ENCODE results near the gene RNU6-9.
A peak's percentile ranks its signal among the peaks of the same experiment; 100 is the strongest.
"Not testable (repeated sequence)": the region's sequence is repeated elsewhere in the genome, so short reads cannot be mapped to it uniquely, and the experiment has no call there.

The RNU6-9 gene

DNA sequence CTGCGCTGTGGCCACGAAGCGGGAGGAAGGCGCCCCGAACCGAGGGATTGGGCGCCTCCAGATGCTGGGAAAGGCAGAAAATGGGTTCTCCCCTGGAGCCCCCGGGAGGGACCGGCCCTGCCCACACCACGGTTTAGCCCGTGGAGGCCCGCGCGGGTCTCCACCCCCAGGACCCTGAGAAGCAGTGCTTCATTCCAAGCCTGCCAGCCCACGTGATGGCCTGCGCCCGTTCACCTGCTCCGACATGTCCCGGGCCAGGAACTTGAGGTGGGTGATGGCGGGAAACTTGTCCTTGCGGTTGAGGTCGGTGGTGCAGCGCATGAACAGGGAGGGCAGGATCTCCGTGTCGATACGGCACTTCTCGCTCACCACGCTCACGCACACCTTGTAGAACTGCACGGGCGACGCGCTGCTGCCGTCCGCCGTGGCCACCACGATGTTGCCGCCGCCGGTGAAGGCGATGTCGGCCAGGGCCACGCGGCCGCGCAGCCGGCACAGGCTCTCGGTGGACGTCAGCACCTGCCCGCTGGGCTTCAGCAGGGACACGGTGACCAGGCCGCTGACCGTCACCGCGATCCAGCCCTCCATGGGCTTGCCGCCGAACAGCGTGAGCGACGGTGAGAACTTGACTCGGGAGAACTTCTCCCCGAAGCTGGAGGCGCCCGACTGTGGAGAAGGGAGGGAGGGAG lies 7.6 kb upstream of the RNU6-9 start:
- TF ChIP-seq, protein P1, sequence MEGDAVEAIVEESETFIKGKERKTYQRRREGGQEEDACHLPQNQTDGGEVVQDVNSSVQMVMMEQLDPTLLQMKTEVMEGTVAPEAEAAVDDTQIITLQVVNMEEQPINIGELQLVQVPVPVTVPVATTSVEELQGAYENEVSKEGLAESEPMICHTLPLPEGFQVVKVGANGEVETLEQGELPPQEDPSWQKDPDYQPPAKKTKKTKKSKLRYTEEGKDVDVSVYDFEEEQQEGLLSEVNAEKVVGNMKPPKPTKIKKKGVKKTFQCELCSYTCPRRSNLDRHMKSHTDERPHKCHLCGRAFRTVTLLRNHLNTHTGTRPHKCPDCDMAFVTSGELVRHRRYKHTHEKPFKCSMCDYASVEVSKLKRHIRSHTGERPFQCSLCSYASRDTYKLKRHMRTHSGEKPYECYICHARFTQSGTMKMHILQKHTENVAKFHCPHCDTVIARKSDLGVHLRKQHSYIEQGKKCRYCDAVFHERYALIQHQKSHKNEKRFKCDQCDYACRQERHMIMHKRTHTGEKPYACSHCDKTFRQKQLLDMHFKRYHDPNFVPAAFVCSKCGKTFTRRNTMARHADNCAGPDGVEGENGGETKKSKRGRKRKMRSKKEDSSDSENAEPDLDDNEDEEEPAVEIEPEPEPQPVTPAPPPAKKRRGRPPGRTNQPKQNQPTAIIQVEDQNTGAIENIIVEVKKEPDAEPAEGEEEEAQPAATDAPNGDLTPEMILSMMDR (conservative IDR thresholded peaks at IDR 0.05; ENCODE audit: low read depth): no peak
- ChIA-PET POLR2A (ENCODE audit: low non-redundant PET) (no interaction called here), CTCF (no interaction called here)
- H3K27ac ChIP-seq: 0 out of 2 replicates have a peak overlapping the region, but pooled peaks have one; percentile 3
- no peak for DNase-seq (ENCODE audit: low spot score)

DNA sequence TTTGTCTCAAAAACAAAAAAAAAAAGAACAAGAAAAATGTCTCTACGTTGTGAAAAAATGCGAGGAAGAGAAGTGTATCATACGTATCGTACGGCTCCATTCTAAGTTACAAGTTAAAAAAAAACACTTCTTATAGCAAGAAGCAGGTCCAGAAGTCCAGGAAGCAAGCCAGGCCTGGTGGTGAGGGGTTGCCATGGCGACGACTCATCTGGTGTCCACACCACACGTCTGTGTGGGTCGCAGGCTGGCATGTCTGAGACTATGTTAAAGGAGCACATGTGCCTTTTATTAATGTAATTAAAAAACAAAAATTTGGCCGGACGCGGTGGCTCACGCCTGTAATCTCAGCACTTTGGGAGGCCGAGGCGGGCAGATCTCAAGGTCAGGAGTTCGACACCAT lies 6.2 kb upstream of the RNU6-9 start:
- ChIA-PET CTCF (interaction anchor here (0.8 kb wide), 1 partner anchor 328 kb away, joined by 4 read pairs; no protein-coding TSS in a partner anchor), POLR2A (ENCODE audit: low non-redundant PET) (no interaction called here)
- TF ChIP-seq, protein P1 (conservative IDR thresholded peaks at IDR 0.05; ENCODE audit: low read depth): no peak
- peak overlapping the region; percentile 29 for H3K27ac ChIP-seq
- no peak for DNase-seq (ENCODE audit: low spot score)

DNA sequence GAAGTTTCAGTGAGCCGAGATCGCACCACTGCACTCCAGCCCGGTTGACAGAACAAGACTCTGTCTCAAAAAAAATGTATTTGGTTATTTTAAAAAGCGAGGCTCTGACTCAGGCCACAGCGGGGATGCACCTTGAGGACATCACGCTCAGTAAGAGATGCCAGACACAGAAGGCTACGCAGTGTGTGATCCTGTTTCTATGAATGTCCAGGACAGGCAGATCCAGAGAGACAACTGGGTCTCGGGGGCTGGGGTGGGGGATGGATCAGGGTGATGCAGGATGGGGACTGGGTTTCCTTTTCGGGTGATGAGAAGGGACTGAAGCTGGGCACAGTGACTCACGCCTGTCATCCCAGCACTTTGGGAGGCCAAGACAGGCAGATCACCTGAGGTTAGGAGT lies 5.7 kb upstream of the RNU6-9 start:
- DNase-seq (ENCODE audit: low spot score): no peak
- TF ChIP-seq, protein P1 (conservative IDR thresholded peaks at IDR 0.05; ENCODE audit: low read depth): no peak
- ChIA-PET POLR2A (ENCODE audit: low non-redundant PET) (no interaction called here), CTCF (no interaction called here)
- H3K27ac ChIP-seq: peak overlapping the region; percentile 29

DNA sequence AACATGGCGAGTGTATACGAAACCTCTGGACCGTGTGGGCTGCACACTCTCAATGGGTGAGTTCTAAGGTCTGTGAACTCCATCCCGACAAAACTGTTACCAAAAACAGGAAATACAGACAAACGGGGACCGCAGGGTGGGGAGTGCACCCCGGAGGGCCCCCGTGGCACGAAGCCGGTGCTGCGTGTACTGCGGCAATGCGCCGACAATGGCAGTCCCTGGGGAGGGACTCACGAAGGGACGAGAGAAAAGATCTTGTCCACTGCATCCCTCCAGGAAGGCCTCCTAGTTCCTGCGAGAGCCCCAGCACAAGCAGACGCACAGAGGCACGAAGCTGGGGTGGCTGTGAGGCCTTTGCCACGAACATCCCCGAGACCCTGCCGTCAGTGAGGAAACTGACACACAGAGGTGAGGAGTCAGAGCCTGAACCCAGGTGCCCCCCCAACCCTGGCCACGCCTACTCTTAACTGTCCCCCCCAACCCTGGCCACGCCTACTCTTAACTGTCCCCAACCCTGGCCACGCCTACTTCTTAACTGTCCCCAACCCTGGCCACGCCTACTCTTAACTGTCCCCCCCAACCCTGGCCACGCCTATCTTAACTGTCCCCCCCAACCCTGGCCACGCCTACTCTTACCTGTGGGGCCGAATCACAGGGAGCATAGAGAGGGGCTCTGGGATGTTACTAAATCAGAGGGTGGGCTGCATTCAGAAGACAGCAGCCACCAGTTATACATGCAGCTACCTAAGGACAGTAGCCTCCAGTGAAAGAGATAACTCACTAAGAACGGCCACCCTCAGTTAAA lies 4.5 kb upstream of the RNU6-9 start:
- peak overlapping the region; percentile 29; the same call in 1 of the 2 replicates for H3K27ac ChIP-seq
- ChIA-PET POLR2A (ENCODE audit: low non-redundant PET) (no interaction called here), CTCF (interaction anchor here (0.7 kb wide), 1 partner anchor 46 kb away, joined by 3 read pairs; no protein-coding TSS in a partner anchor)
- TF ChIP-seq, protein P1 (conservative IDR thresholded peaks at IDR 0.05; ENCODE audit: low read depth): no peak
- DNase-seq (ENCODE audit: low spot score): no peak

DNA sequence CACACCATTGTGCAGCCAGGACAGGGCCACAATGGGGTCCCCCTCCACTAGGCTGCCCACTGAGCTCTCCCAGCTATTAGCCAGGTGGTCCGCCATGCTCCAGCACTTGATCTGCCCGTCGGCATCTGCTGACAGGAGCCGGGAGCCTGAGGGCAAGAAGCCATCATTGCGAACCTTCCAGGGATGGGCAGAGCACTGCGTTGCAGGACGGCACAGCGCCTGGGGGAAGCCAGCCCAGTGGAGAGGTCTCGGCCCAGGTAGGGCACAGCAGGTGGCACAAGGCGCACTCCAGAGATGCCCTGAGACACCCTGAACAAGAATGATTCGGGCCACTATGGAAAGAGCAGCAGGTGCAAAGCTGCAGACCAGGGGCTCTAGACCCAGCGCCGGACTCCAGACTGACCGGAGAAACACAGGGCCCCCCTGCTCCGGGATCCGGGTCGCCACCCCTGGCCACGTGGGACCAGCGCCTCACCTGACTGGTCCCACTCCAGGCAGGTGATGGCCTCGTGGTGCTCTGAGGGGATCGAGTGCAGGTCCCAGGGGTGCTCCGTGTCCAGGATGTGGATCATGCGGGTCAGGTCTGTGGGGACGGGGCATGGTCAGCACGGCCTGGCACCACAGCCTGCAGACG lies 3.5 kb upstream of the RNU6-9 start:
- POLR2A ChIA-PET (ENCODE audit: low non-redundant PET): no interaction called here
- DNase-seq (ENCODE audit: low spot score): no peak
- TF ChIP-seq, protein P1 (conservative IDR thresholded peaks at IDR 0.05; ENCODE audit: low read depth): no peak
- H3K27ac ChIP-seq: peak overlapping the region; percentile 39
- CTCF ChIA-PET: interaction anchor here (0.7 kb wide), 1 partner anchor 47 kb away, joined by 3 read pairs; no protein-coding TSS in a partner anchor

DNA sequence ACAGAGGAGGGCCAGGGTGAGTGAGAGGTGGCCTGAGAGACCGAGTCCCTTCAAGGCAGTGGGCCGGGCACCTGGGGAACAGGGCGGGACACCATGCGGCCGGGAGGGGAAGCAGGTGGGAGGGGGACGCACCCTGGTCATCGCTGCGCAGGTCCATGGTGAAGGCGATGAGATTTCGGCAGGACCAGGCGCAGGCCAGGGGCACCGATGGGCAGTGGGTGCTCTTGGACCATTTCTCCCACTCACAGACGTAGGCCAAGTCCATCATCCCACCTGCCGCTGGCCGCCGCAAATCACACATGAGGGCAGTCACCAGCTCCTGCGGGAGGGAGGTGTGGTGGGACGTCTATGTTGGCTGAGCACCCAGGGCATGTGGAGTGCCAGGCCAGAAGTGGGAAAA lies 2.5 kb upstream of the RNU6-9 start:
- DNase-seq (ENCODE audit: low spot score): no peak
- H3K27ac ChIP-seq: peak overlapping the region; percentile 39
- ChIA-PET POLR2A (ENCODE audit: low non-redundant PET) (interaction anchor here (0.5 kb wide), 1 partner anchor 11 kb away, joined by 4 read pairs; no protein-coding TSS in a partner anchor), CTCF (no interaction called here)
- TF ChIP-seq, protein P1 (conservative IDR thresholded peaks at IDR 0.05; ENCODE audit: low read depth): no peak

DNA sequence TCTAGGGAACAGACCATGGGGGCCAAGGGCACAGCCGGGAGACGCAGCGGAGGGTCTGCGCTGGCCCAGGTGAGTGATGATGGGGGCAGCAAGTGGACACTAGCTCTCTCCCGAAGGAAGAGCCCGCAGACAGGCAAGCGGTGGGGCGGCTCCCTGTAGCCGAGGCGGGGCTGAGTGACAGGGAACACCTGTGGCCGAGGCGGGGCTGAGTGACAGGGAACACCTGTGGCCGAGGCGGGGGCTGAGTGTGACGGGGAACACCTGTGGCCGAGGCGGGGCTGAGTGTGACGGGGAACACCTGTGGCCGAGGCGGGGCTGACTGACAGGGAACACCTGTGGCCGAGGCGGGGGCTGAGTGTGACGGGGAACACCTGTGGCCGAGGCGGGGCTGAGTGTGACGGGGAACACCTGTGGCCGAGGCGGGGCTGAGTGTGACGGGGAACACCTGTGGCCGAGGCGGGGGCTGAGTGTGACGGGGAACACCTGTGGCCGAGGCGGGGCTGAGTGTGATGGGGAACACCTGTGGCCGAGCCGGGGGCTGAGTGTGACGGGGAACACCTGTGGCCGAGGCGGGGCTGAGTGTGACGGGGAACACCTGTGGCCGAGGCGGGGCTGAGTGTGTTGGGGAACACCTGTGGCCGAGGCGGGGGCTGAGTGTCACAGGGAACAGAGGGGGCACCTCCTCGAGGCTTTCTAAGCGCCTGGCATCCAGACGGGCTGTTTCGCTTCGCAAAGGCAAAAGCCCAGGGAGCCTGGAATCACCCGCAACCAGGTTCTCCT lies 1.7 kb upstream of the RNU6-9 start:
- peak overlapping the region; percentile 91 for H3K27ac ChIP-seq
- DNase-seq (ENCODE audit: low spot score); POLR2A ChIA-PET (ENCODE audit: low non-redundant PET): not testable (repeated sequence)
- CTCF ChIA-PET: interaction anchor here (0.6 to 0.7 kb wide), 2 partner anchors 51 to 901 kb away, joined by 3 to 4 read pairs; no protein-coding TSS in a partner anchor
